Measurements from ENCODE around the gene MEPCE.
"Not testable (repeated sequence)": the region's sequence is repeated elsewhere in the genome, so short reads cannot be mapped to it uniquely, and the experiment has no call there.

MEPCE gene

DNA sequence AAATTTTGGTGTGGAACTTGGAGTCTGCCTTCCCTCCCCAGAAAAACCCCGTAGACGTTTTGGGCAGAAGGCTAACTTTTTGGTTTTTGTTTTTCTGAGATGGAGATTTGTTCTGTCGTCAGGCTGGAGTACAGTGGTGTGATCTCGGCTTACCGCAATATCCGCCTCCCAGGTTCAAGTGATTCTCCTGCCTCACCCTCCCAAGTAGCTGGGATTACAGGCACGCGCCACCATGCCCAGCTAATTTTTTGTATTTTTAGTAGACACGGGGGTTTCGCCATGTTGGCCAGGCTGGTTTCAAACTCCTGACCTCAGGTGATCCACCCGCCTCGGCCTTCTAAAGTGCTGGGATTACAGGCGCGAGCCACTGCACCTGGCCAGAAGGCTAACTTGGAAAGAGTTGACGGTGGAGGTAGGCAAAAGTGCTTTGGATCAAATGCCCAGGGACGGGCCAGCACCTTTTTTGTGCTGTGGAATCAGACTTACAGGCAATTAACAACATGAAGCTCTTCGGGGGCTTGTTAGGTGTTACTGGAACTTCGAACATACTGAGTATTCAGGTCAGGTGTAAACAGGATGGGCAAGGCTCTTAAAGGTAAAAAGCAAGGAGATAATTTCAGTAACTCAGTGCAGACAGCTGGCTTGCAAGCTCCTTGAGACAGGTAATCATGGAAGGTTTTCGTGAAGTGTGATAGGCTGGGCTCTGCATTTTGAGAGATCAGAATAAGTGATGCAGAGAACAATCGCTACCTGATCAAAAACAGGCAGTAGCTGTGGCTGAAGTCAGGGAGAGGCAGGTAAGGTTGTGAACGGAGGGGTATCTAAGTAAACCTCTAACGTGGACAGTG lies 4.9 kb downstream of the MEPCE start:
- no peak for DNase-seq

DNA sequence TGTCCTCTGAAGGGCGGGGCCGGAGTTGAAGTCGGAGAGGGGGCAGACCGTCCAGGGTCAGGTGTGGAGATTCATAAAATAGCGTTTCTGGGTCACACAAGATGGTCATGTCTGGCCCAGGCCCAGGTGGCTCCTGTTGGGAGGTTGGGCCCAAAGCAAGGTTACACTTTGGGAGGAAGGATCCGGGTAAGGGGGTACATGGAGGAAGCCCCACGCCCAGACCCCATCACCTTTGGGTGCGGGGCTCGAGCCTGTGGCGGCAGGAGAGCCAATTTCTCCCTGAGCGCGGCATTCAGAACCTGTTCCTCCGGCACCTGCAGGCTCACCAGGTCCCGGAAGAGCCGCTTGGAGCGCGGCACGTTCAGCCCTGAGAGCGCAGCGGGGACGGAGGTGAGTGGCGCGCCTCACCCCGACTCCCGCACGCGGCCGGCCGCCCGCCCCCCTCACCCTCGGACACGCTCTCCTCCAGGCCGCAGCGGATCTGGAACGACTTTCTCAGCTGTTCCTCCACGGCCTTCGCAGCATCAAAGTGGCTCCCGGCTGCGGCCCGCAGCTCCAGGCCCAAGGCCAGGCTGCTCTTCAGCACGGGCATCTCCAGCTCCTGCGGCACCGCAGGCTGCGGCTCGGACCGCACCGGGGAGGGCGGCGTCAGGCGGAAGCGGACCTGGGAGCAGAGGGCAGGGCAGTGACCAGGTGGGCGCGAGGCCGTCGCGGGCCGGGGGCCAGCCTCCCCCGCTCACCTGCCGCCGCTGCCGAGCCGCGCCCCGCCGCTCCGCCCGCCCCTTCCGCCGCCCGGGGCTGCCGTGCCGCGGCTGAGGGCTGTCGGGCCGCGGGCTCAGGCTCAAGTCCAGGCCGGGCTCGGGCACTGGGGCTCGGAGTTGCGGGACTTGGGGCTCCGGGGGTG lies 6.0 kb downstream of the MEPCE start:
- DNase-seq: peak; percentile 13

DNA sequence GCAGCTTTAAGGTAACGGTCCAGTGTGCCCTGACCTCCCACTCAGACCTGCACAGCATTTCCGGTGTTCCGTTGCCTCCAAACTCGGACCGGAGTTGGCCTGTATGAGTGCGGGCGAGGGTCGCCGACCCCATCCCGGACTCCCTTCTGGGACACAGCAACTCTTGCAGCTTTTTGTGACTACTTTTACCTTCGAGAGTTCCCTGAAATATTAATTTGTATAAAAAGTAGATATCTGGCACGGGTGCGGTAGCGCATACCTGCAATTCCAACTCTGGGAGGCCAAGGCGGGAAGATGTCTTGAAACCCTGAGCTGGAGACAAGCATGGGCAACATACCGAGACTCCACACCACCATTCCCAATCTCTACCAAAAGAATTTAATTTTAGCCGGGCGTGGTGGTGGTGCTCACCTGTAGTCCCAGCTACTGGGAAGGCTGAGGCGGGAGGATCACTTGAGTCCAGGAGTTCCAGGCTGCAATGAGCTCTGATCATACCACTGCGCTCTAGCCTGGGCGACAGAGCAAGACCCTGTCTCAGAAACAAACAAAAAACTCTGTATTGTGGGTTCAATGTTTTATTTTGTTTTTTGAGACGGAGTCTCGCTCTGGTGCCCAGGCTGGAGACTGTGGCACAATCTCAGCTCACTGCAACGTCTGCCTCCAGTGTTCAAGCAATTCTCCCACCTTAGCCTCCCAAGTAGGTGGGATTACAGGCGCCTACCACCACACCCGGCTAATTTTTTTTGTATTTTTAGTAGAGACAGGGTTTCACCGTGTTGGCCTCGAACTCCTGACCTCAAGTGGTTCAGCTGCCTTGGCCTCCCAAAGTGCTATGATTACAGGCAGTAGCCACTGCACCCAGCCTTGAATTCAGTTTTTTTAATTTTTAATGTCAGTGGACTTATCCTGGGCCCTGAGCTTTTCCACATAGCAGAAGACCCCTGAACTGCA lies 7.8 kb downstream of the MEPCE start:
- DNase-seq: no peak

DNA sequence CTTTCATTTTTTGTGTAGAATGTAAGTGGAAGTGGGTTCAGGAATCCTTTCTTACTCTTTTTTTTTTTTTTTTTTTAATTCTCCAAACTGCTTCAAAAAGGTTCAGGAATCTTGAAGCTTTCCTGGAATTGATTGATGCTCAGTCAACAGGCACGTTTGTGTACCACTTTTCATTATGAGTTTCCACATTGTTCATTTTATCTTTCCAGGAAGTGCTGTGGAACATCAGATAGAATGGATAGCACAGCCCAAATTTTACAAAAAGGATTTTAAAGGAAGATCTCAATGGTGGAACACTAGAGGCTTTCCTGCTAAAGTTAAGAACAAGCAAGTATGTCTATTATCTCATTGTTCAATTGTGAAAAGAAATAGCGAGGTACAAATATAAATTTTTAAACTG lies 8.5 kb downstream of the MEPCE start:
- no peak for DNase-seq

DNA sequence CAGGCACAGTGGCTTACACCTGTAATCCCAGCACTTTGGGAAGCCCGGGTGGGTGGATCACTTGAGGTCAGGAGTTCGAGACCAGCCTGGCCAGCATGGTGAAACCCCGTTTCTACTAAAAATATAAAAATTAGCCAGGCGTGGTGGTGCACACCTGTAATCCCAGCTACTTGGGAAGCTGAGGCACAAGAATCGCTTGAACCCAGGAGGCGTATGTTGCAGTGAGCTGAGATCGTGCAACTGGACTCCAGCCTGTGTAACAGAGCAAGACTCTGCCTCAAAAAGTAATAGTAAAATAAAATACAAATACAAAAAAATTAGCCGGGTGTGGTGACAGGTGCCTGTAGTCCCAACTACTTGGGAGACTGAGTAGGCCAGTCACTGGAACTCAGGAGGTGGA lies 9.1 kb downstream of the MEPCE start:
- DNase-seq: not testable (repeated sequence)

DNA sequence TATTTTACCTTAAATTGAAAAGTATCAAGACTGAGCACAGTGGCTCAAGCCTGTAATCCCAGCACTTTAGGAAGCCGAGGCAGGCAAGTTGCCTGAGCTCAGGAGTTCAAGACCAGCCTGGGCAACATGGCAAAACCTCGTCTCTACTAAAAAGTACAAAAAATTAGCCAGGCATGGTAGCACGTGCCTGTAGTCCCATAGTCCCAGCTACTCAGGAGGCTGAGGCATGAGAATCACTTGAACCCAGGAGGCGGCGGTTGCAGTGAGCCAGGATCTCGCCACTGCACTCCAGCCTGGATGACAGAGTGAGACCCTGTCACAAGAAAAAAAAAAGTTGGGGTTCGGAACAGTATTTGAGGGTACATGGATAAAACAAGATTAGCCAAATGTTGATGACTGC lies 9.6 kb downstream of the MEPCE start:
- not testable (repeated sequence) for DNase-seq

DNA sequence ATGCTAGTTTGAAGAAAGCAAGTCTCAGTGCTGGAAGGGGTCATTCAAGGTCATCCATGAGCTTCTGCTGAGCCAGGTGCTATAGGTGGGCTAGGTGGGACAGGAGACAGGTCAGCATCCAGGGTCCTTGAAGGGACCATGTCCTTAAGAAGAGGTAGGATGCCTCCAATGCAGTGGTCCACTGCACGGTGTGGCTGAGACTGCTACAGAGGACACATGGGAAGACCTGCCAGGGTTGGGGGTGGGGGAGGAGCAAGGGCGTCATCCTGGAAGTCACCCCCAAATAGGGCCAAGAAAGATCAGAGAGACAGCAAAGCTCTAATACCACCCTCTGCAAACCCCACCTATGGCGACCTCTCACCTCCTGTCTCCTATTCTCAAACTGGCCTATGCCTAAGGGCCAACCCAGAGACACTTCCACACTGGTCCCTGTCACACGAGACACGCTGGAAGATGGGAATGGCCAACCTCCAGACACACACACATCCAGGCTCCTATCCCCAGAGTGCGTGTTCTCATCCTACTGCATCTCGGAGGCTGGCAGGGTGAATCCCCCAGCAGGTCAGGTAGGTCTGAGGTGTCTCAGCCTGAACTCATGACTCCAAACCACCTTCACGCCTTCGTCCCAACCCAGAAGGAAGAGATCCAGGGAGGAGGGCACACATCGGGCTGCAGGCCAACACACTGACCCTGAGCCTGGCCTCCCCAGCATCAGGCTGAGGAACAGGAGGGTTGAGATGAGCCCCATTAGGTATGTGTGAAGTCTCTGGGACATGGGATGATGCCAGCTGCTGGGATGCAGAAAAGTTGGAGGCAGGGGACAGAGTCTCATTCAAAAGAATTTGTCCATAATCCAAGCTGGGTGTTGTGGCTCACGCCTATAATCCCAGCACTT lies 12.3 kb downstream of the MEPCE start:
- no peak for DNase-seq

DNA sequence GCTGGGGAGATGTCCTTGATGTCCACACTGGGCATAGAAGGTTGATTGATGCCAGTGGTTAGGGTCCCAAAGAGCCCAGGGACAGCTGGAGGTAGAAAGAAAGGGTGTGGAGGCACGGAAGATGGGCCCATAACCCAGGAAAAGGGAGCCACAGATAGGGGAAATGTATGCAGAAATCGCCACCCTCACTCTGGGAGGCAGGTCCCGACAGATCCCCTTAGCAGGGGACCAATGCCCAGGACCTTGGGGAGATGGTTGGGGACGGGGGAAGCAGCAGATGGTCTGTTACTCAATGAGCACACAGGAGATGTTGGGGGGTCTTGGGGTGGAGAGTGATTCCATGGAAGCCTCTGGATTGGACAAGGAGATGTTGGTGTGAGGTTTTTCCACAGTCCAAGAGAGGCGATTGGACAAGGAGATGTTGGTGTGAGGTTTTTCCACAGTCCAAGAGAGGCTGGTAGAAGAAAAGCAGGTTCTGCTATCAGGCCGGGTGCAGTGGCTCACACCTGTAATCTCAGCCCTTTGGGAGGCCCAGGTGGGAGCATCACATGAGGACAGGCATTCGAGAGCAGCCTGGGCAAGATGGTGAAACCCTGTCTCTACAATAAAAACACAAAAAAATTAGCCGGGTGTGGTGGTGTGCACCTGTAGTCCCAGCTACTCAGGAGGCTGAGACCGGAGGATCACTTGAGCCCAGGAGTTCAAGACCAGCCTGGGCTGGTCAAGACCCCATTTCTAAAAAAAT lies 13.6 kb downstream of the MEPCE start:
- no peak for DNase-seq

DNA sequence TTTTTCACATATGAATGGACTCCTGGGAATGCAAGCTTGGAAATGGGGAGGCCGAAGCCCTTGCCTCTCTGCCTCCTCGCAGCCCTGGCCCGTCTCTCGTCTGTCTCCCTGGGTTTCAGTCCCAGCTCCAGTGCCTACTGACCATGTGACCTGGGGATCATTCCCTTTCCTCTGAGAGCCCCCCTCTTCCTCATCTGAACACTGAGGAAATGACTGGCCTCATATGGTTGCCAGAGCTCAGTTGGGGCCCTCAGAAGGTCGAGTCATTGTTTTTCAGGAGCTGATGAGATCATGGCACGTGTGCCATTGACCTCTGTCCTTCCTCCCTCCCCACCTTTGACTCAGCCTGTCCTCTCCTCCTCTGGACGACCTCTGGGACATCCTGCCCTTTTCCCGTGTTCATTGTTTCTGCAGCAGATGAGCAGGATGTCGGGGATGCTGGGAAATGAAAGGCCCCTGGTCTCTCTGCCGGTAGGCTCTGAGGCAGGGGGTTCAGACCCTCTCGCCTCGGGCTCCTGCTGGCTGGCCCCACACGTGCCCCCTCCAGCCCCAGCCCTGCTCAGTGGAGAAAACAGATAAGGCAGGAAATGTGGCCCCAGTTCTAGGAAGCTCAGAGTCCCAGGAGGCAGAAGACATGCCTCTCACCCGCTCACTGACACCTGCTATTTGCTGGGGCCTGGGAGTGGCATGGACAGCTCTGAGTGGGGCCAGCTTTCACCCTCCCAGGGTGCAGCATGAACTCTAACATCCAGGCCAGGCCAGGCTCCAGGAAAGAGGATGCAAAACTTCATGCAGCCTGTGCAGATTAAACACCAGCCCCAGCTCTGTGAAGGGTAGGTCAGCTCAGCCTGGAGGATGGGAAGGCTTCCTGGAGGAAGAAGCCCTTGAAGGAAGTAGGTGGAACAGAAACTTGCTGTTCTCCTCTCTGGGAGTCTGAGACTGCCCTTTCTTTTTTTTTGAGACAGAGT lies 15.0 kb downstream of the MEPCE start:
- peak; percentile 70 for DNase-seq

DNA sequence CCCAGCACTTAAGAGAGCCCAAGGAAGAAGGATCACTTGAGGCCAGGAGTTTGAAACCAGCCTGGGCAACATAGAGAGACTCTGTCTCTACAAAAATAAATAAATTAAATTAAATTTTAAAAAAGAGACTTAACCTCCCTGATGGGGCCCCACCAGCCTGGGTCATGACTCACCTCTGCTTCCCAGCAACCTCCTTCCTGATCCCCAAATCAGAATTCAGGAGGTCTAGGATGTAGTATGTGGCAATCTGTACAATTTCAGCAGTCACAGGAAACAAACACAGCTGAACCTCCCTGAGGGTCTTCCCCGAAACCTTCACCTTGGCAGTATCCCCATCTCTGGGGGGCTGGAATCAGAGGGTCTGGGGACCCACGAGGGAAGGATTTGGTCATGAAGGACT lies 16.4 kb downstream of the MEPCE start:
- no peak for DNase-seq

DNA sequence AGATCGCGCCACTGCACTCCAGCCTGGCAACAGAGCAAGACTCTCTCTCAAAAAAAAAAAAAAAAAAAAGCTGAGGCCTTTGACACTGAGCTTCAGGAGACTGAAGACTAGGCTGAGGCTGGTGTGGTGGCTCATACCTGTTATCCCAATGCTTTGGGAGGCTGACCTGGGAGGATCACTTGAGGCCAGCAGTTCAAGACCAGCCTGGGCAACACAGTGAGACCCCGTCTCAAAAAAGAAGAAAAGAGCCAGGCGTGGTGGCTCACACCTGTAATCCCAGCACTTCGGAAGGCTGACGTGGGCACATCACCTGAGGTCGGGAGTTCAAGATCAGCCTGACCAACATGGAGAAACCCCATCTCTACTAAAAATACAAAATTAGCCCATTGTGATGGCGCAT lies 17.7 kb downstream of the MEPCE start:
- not testable (repeated sequence) for DNase-seq

DNA sequence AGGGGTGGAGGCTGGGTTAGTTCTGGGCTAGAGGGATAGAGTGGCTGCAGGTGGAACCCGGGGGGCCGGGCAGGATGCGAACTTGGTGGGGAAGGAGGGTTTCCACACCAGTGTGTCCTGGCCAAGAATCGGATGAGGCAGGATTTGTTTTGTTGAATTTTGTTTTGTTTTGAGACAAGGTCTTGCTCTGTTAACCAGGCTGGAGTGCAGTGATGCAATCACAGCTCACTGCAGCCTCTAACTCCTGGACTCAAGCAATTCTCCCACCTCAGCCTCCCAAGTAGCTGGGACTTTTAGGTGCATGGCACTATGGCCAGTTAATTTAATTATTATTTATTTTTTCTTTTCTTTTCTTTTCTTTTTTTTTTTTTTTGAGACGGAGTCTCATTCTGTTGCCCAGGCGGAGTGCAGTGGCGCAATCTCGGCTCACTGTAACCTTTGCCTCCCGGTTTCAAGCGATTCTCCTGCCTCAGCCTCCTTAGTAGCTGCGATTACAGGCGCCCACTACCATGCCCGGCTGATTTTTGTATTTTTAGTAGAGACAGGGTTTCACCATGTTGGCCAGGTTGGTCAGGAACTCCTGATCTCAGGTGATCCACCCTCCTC lies 19.7 kb downstream of the MEPCE start:
- DNase-seq: no peak

DNA sequence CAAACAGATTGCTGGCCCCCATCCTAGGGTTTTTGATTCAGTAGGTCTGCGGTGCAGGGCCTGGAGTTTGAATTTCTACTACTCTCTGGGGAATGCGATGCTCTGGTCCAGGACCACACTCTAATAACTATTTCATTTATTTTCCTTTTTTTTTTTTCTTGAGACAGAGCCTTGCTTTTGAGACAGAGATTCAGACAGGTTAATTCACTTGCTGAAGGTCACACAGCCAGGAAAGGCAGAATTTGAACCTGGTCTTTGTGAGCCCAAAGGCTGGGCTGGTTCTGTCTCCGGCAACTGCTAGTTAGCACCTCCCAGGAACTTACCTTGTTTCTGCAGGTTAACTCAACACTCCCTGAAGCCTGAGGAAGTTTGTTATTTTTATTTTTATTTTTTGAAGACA lies 22.9 kb downstream of the MEPCE start:
- no peak for DNase-seq

DNA sequence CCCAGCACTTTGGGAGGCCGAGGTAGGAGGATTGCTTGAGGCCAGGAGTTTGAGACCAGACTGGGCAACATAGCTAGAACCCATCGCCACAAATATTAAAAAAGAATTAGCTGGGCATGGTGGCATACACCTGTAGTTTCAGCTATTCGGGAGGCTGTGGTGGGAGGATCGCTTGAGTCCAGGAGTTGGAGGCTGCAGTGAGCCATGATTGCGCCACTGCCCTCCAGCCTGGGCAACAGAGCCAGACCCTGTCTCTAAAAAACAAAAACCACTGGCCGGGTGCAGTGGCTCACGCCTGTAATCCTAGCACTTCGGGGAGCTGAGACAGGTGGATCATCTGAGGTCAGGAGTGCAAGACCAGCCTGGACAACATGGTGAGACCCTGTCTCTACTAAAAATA lies 24.2 kb downstream of the MEPCE start:
- DNase-seq: not testable (repeated sequence)

DNA sequence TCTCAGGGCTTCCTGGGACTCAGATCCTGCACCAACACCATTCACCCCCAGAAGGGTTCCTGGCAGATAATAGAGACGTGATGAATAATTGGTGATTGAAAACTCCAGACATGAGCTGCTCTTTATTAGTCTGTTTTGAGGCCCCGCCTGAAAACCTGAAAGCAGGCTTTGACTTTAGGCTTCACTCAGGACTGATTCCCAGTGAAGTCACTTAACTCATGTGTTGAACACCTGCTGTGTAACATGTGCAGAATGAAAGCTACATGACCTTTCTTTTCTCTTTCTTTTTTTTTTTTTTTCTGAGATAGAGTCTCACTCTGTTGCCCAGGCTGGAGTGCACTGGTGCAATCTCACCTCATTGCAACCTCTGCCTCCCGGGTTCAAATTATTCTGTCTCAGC lies 25.6 kb downstream of the MEPCE start:
- DNase-seq: no peak

DNA sequence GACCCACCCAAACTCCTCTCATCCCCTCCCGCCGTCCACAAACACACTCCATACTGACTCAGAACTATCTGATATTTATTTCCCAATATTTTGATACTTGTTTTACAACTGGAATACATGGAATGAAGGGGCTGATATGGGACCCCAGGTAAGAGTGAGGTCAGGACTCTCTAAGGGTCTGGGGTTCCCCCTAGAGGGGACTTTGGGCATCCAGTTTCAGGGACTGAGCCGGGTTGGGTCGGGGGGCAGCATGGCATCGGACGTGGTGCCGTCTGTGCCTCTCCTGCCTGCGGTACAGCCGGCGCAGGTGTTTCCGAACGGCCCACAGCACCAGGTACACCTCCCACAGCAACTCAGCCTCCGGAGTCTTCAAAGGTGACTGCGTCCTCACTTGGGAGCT lies 26.9 kb downstream of the MEPCE start:
- DNase-seq: no peak

DNA sequence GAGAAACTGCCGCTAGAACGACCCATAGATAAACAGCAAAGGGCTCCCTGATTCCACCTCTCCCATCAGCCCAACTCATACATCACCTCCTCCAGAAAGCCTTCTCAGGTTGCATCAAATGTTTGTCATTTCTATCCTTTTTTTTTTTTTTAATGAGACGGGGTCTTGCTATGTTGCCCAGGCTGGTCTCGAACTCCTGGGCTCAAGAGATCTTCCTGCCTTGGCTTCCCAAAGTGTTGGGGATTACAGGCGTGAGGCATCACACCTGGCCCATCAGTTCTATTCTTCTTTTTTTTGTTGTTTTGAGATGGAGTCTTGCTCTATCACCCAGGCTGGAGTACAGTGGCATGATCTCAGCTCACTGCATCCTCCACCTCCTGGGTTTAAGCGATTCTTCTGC lies 27.4 kb downstream of the MEPCE start:
- DNase-seq: no peak

DNA sequence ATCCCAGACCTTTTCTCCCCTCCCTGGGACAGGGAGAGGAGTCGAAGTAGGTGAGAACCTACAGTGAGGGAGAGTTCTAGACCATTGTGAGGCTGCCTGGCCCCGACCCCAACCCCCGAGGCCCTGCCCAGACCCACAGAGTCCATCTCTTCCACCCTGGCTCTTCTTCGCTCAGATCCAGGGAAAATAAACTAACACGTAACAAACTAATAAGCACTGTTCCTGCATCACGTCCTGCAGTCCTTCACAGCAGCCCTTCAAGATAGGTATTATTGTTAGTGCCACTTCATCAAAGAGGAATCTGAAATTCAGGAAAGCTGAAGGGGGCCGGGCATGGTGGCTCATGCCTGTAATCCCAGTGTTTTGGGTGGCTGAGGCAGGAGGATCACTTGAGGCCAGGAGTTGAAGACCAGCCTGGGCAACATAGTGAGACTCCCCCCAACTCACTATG lies 34.6 kb downstream of the MEPCE start, which contains the start of gene SPACDR:
Gene SPACDR, minus strand, starts transcription at position 51 of the 451 bp plus-strand sequence. CDS start 235 bp downstream, outside the sequence.
- DNase-seq: no peak

DNA sequence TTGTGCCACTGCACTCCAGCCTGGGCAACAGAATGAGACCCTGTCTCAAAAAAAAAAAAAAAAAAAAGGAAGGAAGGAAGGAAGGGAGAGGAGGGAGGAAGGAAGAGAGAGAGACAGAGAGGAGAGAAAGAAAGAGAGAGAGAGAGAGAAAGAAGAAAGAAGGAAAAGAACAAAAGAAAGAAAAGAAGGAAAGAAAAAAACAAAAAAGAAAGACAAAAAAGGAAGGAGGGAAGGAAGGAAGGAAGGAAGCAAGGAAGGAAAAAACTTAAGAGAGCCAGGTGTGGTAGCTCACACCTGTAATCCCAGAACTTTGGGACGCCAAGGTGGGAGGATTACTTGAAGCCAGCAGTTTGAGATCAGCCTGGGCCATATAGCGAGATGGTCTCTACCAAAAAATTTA lies 35.2 kb downstream of the MEPCE start:
- no peak for DNase-seq

Data from MV-4-11 (cell line).